ENCODE measurements around the gene EP300. TPM values are rescaled to one million over a fixed set of nuclear protein-coding genes. Genes with fewer than 3 reads are reported as not detected.

Gene EP300
- total RNA-seq, 3 donors from 2014 or later (not counting 1 experiment from before 2014, with no cell fraction given), result 180 to 193 (median 188) TPM

DNA sequence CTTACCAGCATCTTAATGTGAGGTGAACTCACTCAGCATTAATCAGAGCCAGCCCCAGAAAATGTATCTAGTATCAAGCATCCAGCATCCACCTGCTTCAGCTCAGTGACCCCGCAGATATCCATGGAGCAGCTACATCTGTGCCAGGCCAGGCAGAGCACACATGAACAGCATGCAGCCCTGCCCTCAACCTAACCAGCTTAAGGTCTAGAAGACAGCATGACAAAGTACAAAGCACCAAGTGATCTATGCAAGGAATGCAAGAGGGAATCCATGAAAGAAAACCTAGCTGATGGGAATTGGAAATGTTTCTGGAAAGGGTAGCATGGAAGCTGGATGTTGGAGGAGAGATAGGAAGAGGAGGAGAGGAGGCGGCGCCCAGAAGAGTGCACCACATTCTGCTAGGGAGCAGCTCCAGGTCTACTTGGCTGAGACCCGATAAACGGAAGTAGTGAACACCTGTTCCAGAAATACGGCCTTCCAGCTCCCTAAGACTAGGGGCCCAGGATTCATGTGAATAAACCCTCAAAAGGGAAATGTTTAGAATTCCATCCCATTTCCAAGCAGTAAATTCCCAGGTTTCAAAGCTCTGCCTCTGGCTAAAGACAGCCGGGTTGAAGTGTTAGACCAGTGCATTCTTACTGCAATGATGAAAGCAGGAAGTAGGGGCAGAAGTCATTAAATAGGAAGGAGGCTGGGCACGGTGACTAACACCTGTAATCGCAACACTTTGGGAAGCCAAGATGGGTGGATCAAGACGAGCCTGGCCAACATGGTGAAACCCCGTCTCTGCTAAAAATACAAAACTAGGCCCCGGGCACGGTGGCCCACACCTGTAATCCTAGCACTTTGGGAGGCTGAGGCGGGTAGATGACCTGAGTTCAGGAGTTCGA lies 89.2 kb downstream of the EP300 start:
- ATAC-seq (peak in 1 of 3 donors; percentile 37), DNase-seq (no peak)
- WGBS (ENCODE audit: insufficient coverage), result 81% methylated on average over 15 of the region's 15 CpGs
- no peaks in the 10 kb centered on the region for H3K36me3 Mint-ChIP-seq
- no peak overlapping the region for H3K27ac ChIP-seq (ENCODE audit: low read length)
- H3K27me3 ChIP-seq (ENCODE audit: control insufficient read depth, insufficient read depth, low read length), result no peaks in the 10 kb centered on the region
- peaks cover 29% of the 10 kb centered on the region for H3K36me3 ChIP-seq (ENCODE audit: control insufficient read depth, insufficient read depth, low read length)
- peak overlapping the region; percentile 27 to 51 for H3K27ac Mint-ChIP-seq
- no peaks in the 10 kb centered on the region for H3K9me3 ChIP-seq (ENCODE audit: control insufficient read depth, insufficient read depth, low read length)
- TF ChIP-seq, protein P1, sequence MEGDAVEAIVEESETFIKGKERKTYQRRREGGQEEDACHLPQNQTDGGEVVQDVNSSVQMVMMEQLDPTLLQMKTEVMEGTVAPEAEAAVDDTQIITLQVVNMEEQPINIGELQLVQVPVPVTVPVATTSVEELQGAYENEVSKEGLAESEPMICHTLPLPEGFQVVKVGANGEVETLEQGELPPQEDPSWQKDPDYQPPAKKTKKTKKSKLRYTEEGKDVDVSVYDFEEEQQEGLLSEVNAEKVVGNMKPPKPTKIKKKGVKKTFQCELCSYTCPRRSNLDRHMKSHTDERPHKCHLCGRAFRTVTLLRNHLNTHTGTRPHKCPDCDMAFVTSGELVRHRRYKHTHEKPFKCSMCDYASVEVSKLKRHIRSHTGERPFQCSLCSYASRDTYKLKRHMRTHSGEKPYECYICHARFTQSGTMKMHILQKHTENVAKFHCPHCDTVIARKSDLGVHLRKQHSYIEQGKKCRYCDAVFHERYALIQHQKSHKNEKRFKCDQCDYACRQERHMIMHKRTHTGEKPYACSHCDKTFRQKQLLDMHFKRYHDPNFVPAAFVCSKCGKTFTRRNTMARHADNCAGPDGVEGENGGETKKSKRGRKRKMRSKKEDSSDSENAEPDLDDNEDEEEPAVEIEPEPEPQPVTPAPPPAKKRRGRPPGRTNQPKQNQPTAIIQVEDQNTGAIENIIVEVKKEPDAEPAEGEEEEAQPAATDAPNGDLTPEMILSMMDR (IDR thresholded peaks at IDR 0.05), result no peak
- H3K4me3 ChIP-seq (ENCODE audit: low read length), result no peak overlapping the region
- H3K4me1 ChIP-seq (ENCODE audit: control insufficient read depth, insufficient read depth, low read length), result no peaks in the 10 kb centered on the region
- H3K27me3 Mint-ChIP-seq (ENCODE audit: low read depth in 2 of 2), result no peaks in the 10 kb centered on the region
- intact Hi-C loops (cut with micrococcal nuclease), result no loop called here
- H3K9me3 Mint-ChIP-seq, result no peaks in the 10 kb centered on the region
- peaks cover 8 to 13% of the 10 kb centered on the region in 2 donors for H3K4me1 Mint-ChIP-seq
- no peak overlapping the region for H3K4me3 Mint-ChIP-seq

DNA sequence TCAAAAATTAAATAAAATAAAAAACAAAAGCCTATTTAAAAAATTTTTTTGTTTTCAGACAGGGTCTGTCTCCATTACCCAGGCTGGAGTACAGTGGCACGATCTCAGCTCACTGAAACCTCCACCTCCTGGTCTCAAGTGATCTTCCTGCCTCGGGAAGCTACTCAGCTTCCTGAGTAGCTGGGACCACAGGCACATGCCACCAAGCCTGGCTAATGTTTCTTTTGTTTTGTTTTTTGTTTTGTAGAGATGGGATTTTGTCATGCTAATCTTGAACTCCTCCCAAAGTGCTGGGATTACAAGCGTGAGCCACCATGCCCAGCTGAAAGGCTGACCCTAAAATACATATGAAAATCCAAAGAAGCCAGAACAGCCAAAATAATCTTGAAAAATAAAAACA lies 92.3 kb downstream of the EP300 start:
- no peaks in the 10 kb centered on the region for H3K27me3 Mint-ChIP-seq (ENCODE audit: low read depth in 2 of 2)
- peaks cover 8 to 9% of the 10 kb centered on the region in 2 donors for H3K4me1 Mint-ChIP-seq
- TF ChIP-seq, protein P1 (IDR thresholded peaks at IDR 0.05), result no peak
- WGBS (ENCODE audit: insufficient coverage), result 42% methylated on average over 3 of the region's 3 CpGs
- intact Hi-C loops (cut with micrococcal nuclease), result no loop called here
- H3K9me3 Mint-ChIP-seq, result no peaks in the 10 kb centered on the region
- H3K4me3 ChIP-seq (ENCODE audit: low read length), result no peak overlapping the region
- H3K4me3 Mint-ChIP-seq, result no peak overlapping the region
- H3K27me3 ChIP-seq (ENCODE audit: control insufficient read depth, insufficient read depth, low read length), result no peaks in the 10 kb centered on the region
- H3K36me3 ChIP-seq (ENCODE audit: control insufficient read depth, insufficient read depth, low read length), result peaks cover 6% of the 10 kb centered on the region
- H3K9me3 ChIP-seq (ENCODE audit: control insufficient read depth, insufficient read depth, low read length), result no peaks in the 10 kb centered on the region
- no peak overlapping the region for H3K27ac ChIP-seq (ENCODE audit: low read length)
- no peaks in the 10 kb centered on the region for H3K36me3 Mint-ChIP-seq
- H3K27ac Mint-ChIP-seq, result no peak overlapping the region
- no peaks in the 10 kb centered on the region for H3K4me1 ChIP-seq (ENCODE audit: control insufficient read depth, insufficient read depth, low read length)
- no peak for DNase-seq
- ATAC-seq, result no peak

DNA sequence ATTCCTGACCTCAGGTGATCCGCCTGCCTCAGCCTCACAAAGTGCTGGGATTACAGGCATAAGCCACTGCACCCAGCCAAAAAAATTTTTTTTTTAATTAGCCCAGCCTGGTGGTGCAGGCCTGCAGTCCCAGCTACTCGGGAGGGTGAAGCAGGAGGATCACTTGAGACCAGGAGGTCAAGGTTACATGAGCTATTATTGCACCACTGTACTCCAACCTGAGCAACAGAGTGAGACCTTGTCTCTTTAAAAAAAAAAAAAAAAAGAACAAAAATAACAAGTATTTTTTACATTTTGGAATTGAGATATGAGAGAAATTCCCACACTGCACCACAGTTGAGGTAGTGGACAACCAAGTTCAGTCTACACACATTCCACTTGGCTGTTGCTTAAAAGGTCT lies 99.1 kb downstream of the EP300 start:
- 91% methylated on average over 2 of the region's 2 CpGs for WGBS (ENCODE audit: insufficient coverage)
- no peaks in the 10 kb centered on the region for H3K36me3 Mint-ChIP-seq
- DNase-seq, result no peak
- Histone ChIP-seq H3K27ac (ENCODE audit: low read length) (no peak overlapping the region), H3K27me3 (ENCODE audit: control insufficient read depth, insufficient read depth, low read length) (no peaks in the 10 kb centered on the region), H3K36me3 (ENCODE audit: control insufficient read depth, insufficient read depth, low read length) (no peaks in the 10 kb centered on the region), H3K4me1 (ENCODE audit: control insufficient read depth, insufficient read depth, low read length) (no peaks in the 10 kb centered on the region), H3K9me3 (ENCODE audit: control insufficient read depth, insufficient read depth, low read length) (no peaks in the 10 kb centered on the region), H3K4me3 (ENCODE audit: low read length) (no peak overlapping the region)
- no peaks in the 10 kb centered on the region for H3K9me3 Mint-ChIP-seq
- TF ChIP-seq, protein P1 (IDR thresholded peaks at IDR 0.05), result no peak
- no peak for ATAC-seq
- no peaks in the 10 kb centered on the region for H3K4me1 Mint-ChIP-seq
- intact Hi-C loops (cut with micrococcal nuclease), result no loop called here
- H3K27me3 Mint-ChIP-seq (ENCODE audit: low read depth in 2 of 2), result no peaks in the 10 kb centered on the region
- H3K4me3 Mint-ChIP-seq, result no peak overlapping the region
- no peak overlapping the region for H3K27ac Mint-ChIP-seq
